Neural cell (in vitro differentiated cells): ENCODE results near the gene FADD. TPM values are rescaled to one million over a fixed set of nuclear protein-coding genes. Genes with fewer than 3 reads are reported as not detected.

Experiments
- H2AFZ ChIP-seq: fragments of 200-600, 300-800 bp; sonication (generic), shearing (Covaris generic); 2 replicates; pipeline ENCODE4 v1.6.0; 2014; ENCODE audit warnings: low read depth, mild to moderate bottlenecking, antibody characterized with exemption, low read length, moderate library complexity
- H3F3A ChIP-seq: fragments of 200-600 bp; shearing (Covaris generic); 2 replicates; pipeline ENCODE4 v1.6.1; 2016; ENCODE audit warnings: mild to moderate bottlenecking, moderate library complexity, mixed read lengths, antibody characterized with exemption, low read length; ENCODE audit not compliant: insufficient read depth, poor library complexity, severe bottlenecking
- H3K27ac ChIP-seq: fragments of 200-600, 300-800 bp; sonication (generic), shearing (Covaris generic); 2 replicates; pipeline ENCODE4 v1.5.1; 2014; ENCODE audit warnings: mild to moderate bottlenecking, low read length, moderate library complexity
- H3K27me3 ChIP-seq: fragments of 300-800, 200-600 bp; sonication (generic), shearing (Covaris generic); 2 replicates; pipeline ENCODE4 v1.6.0; 2014; ENCODE audit warnings: mild to moderate bottlenecking, low read depth, low read length, moderate library complexity; ENCODE audit not compliant: insufficient read depth
- H3K36me3 ChIP-seq: fragments of 300-800, 200-600 bp; sonication (generic), shearing (Covaris generic); 2 replicates; pipeline ENCODE4 v1.5.1; 2014; ENCODE audit warnings: mild to moderate bottlenecking, antibody characterized with exemption, low read length, moderate library complexity; ENCODE audit not compliant: insufficient read depth
- H3K4me2 ChIP-seq: fragments of 300-800, 200-600 bp; sonication (generic), shearing (Covaris generic); 2 replicates; pipeline ENCODE4 v1.6.0; 2014; ENCODE audit warnings: mild to moderate bottlenecking, low read length
- H3K4me3 ChIP-seq: fragments of 300-800, 200-600 bp; sonication (generic), shearing (Covaris generic); 2 replicates; pipeline ENCODE4 v1.5.1; 2014; ENCODE audit warnings: mild to moderate bottlenecking, low read length, moderate library complexity
- H3K79me2 ChIP-seq: fragments of 200-600 bp; shearing (Covaris generic); replicated peaks from 2 replicates; pipeline ENCODE4 v1.6.0; 2014; ENCODE audit warnings: mild to moderate bottlenecking, low read length, moderate library complexity; ENCODE audit not compliant: insufficient read depth
- H3K9ac ChIP-seq: fragments of 300-800, 200-600 bp; sonication (generic), shearing (Covaris generic); 2 replicates; pipeline ENCODE4 v1.6.1; 2016; ENCODE audit warnings: mild to moderate bottlenecking, low read length, mixed read lengths
- H3K9me2 ChIP-seq: fragments of 200-600 bp; shearing (Covaris generic); 2 replicates; pipeline ENCODE4 v1.6.1; 2016; ENCODE audit warnings: mild to moderate bottlenecking, low read length, mixed read lengths; ENCODE audit not compliant: insufficient read depth
- H3K9me3 ChIP-seq: fragments of 200-600, 300-800 bp; sonication (generic), shearing (Covaris generic); 2 replicates; pipeline ENCODE4 v1.6.1; 2016; ENCODE audit warnings: mild to moderate bottlenecking, mixed run types, low read length, moderate library complexity, mixed read lengths
- H4K20me1 ChIP-seq: fragments of 200-600 bp; shearing (Covaris generic); 2 replicates; pipeline ENCODE4 v1.6.1; 2016; ENCODE audit warnings: mild to moderate bottlenecking, mixed run types; ENCODE audit not compliant: insufficient read depth
- CTCF ChIP-seq: fragments of 450-650 bp; IDR thresholded peaks from 2 replicates; pipeline ENCODE4 v1.5.1; 2014; ENCODE audit warnings: antibody characterized with exemption, mild to moderate bottlenecking, moderate library complexity; ENCODE audit not compliant: poor library complexity, severe bottlenecking
- EP300 ChIP-seq: fragments of 450-650 bp; conservative IDR thresholded peaks from 2 replicates; pipeline ENCODE4 v1.6.1; 2014; ENCODE audit warnings: antibody characterized with exemption, mild to moderate bottlenecking, moderate library complexity; ENCODE audit not compliant: poor library complexity, severe bottlenecking
- EZH2 ChIP-seq: fragments of 200-600, 300-800 bp; shearing (Covaris generic), sonication (generic); IDR thresholded peaks from 2 replicates; pipeline ENCODE4 v1.6.1; 2014; ENCODE audit warnings: antibody characterized with exemption, low read length, borderline replicate concordance, mild to moderate bottlenecking; ENCODE audit not compliant: insufficient read depth, poor library complexity, severe bottlenecking
- MXI1 ChIP-seq: fragments of 450-650 bp; conservative IDR thresholded peaks from 2 replicates; pipeline ENCODE4 v1.6.1; 2014; ENCODE audit warnings: antibody characterized with exemption, mild to moderate bottlenecking; ENCODE audit not compliant: poor library complexity, severe bottlenecking
- POLR2AphosphoS5 ChIP-seq: IDR thresholded peaks from 2 replicates; pipeline ENCODE4 v1.6.1; 2012
- RAD21 ChIP-seq: fragments of 450-650 bp; conservative IDR thresholded peaks from 2 replicates; pipeline ENCODE4 v1.6.1; 2014; ENCODE audit warnings: antibody characterized with exemption, mild to moderate bottlenecking, moderate library complexity
- SMC3 ChIP-seq: fragments of 450-650 bp; conservative IDR thresholded peaks from 2 replicates; pipeline ENCODE4 v1.6.1; 2014; ENCODE audit warnings: antibody characterized with exemption, mild to moderate bottlenecking, moderate library complexity; ENCODE audit not compliant: poor library complexity
- TAF1 ChIP-seq: IDR thresholded peaks from 2 replicates; pipeline ENCODE4 v1.6.1; 2012; ENCODE audit warnings: low read depth
- polyA plus RNA-seq: library from polyadenylated mRNA; depleted of rRNA; stranded (reverse); fragments of >200 nt; gene quantifications from 2 replicates; pipeline ENCODE4 v1.2.3, GENCODE V29; 2014
- TF ChIP-seq, protein P1 (sequence below): IDR thresholded peaks from 2 replicates; pipeline ENCODE4 v1.6.1; 2012; ENCODE audit warnings: borderline replicate concordance

Gene FADD
- polyA plus RNA-seq, 1 donor from 2014 or later = 23.1 TPM

GRCh38 chr11:70193411-70194292 is 9.4 kb upstream of the FADD start:
- H3K9me2 ChIP-seq = no peaks in the 10 kb centered on the region
- no peak overlapping the region for H3K4me2 ChIP-seq
- H3K27ac ChIP-seq = no peak overlapping the region
- H3K27me3 ChIP-seq = no peaks in the 10 kb centered on the region
- H3K9ac ChIP-seq = no peak overlapping the region
- H3F3A ChIP-seq = no peaks in the 10 kb centered on the region
- no peak for TF ChIP-seq EZH2
- TF ChIP-seq TAF1 = no peak
- no peak for TF ChIP-seq MXI1
- TF ChIP-seq SMC3 = no peak
- no peak for TF ChIP-seq POLR2AphosphoS5
- TF ChIP-seq EP300 = no peak
- no peak for TF ChIP-seq RAD21
- TF ChIP-seq, protein P1, sequence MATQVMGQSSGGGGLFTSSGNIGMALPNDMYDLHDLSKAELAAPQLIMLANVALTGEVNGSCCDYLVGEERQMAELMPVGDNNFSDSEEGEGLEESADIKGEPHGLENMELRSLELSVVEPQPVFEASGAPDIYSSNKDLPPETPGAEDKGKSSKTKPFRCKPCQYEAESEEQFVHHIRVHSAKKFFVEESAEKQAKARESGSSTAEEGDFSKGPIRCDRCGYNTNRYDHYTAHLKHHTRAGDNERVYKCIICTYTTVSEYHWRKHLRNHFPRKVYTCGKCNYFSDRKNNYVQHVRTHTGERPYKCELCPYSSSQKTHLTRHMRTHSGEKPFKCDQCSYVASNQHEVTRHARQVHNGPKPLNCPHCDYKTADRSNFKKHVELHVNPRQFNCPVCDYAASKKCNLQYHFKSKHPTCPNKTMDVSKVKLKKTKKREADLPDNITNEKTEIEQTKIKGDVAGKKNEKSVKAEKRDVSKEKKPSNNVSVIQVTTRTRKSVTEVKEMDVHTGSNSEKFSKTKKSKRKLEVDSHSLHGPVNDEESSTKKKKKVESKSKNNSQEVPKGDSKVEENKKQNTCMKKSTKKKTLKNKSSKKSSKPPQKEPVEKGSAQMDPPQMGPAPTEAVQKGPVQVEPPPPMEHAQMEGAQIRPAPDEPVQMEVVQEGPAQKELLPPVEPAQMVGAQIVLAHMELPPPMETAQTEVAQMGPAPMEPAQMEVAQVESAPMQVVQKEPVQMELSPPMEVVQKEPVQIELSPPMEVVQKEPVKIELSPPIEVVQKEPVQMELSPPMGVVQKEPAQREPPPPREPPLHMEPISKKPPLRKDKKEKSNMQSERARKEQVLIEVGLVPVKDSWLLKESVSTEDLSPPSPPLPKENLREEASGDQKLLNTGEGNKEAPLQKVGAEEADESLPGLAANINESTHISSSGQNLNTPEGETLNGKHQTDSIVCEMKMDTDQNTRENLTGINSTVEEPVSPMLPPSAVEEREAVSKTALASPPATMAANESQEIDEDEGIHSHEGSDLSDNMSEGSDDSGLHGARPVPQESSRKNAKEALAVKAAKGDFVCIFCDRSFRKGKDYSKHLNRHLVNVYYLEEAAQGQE = no peak
- no peak for TF ChIP-seq CTCF
- no peaks in the 10 kb centered on the region for H3K9me3 ChIP-seq
- no peak overlapping the region for H2AFZ ChIP-seq
- H4K20me1 ChIP-seq = no peaks in the 10 kb centered on the region
- H3K79me2 ChIP-seq = no peaks in the 10 kb centered on the region
- no peaks in the 10 kb centered on the region for H3K36me3 ChIP-seq
- no peak overlapping the region for H3K4me3 ChIP-seq

DNA sequence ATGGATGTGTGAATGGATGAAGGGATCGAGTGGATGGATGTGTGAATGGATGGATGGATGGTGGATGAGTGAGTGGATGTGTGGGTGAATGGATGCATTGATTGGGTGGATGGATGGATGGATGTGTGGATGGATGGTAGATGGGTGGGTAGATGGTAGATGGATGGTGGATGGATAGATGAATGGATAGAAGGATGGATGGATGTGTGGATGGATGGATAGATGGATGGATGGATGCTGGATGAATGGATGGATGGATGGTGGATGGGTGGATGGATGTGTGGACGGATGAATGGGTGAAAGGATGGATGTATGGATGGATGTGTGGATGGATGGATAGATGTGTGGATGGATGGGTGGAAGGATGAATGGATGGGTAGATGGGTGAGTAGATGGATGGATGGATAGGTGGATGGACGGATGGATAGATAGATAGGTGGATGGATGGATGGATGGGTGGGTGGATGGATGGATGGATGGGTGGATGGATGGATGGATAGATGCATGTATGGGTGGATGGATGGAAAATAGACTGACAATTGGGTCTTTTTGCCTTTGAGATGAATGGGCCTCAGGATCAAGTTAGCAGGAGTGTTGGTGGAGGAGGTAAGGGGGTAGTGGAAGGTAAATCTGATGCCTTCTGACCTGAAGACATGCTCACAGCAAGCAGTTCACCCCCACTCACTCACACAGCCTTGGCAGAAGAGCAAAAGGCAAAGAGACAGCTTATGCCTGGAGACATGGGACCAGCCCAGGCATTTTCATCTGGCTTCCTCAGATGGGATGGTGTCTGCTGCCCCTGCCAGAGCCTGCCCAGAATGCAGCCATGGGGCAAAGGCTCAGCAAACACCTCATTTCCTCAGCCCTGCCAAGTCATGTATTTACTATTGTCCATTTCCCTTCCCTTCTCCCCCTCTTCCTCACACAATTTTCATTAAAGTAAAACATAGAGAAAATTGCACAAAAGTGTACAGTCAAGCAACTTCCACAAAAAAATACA is 8.0 kb upstream of the FADD start:
- Histone ChIP-seq H3K27ac (no peak overlapping the region), H3K4me2 (no peak overlapping the region), H3K9ac (no peak overlapping the region), H3K79me2 (no peaks in the 10 kb centered on the region), H3K9me3 (no peaks in the 10 kb centered on the region), H3K27me3 (no peaks in the 10 kb centered on the region), H3K36me3 (no peaks in the 10 kb centered on the region), H2AFZ (no peak overlapping the region), H3F3A (no peaks in the 10 kb centered on the region), H3K4me3 (no peak overlapping the region), H3K9me2 (no peaks in the 10 kb centered on the region), H4K20me1 (no peaks in the 10 kb centered on the region)
- no peak for TF ChIP-seq EP300
- no peak for TF ChIP-seq TAF1
- no peak for TF ChIP-seq CTCF
- TF ChIP-seq SMC3 = no peak
- TF ChIP-seq MXI1 = no peak
- TF ChIP-seq, protein P1 = no peak
- no peak for TF ChIP-seq RAD21
- TF ChIP-seq POLR2AphosphoS5 = no peak
- no peak for TF ChIP-seq EZH2
